Osteoblast (primary cell): ENCODE results near the gene TLN1. TPM values are rescaled to one million over a fixed set of nuclear protein-coding genes. Genes with fewer than 3 reads are reported as not detected.

Experiments used
- DNase-seq: peaks from one replicate; pipeline ENCODE4 v3.0.0; 2011; ENCODE audit warnings: low spot score, mixed read lengths; ENCODE audit not compliant: insufficient read length; ENCODE audit errors: missing footprints
- H2AFZ ChIP-seq: 2 replicates; pipeline ENCODE4 v1.6.0; 2011; ENCODE audit warnings: mild to moderate bottlenecking, low read length
- H3K27ac ChIP-seq: 2 replicates; pipeline ENCODE4 v1.5.1; 2011; ENCODE audit warnings: mild to moderate bottlenecking, low read depth, low read length, moderate library complexity
- H3K27me3 ChIP-seq: 2 replicates; pipeline ENCODE4 v1.6.0; 2012; ENCODE audit warnings: mild to moderate bottlenecking, control low read depth, inconsistent platforms, low read length, moderate library complexity; ENCODE audit not compliant: insufficient read depth
- H3K36me3 ChIP-seq: 2 replicates; pipeline ENCODE4 v1.5.1; 2011; ENCODE audit warnings: mild to moderate bottlenecking, low read length, control low read depth, moderate library complexity; ENCODE audit not compliant: insufficient read depth
- H3K4me1 ChIP-seq: 2 replicates; pipeline ENCODE4 v1.5.1; 2011; ENCODE audit warnings: mild to moderate bottlenecking, low read length, control low read depth, moderate library complexity; ENCODE audit not compliant: insufficient read depth
- H3K4me2 ChIP-seq: 2 replicates; pipeline ENCODE4 v1.6.0; 2011; ENCODE audit warnings: mild to moderate bottlenecking, low read length; ENCODE audit not compliant: insufficient read depth
- H3K4me3 ChIP-seq: fragments of 200-600 bp; sonication (generic); 3 replicates; pipeline ENCODE4 v1.5.1; 2012; ENCODE audit warnings: mild to moderate bottlenecking, low read length, inconsistent platforms; ENCODE audit not compliant: insufficient read depth
- H3K79me2 ChIP-seq: 2 replicates; pipeline ENCODE4 v1.6.0; 2012; ENCODE audit warnings: mild to moderate bottlenecking, low read length, control low read depth, inconsistent platforms; ENCODE audit not compliant: insufficient read depth
- H3K9me3 ChIP-seq: 2 replicates; pipeline ENCODE4 v1.5.1; 2011; ENCODE audit warnings: low read depth, low read length, control low read depth
- H4K20me1 ChIP-seq: 2 replicates; pipeline ENCODE4 v1.6.0; 2012; ENCODE audit warnings: mild to moderate bottlenecking, low read length, control low read depth; ENCODE audit not compliant: insufficient read depth
- CTCF ChIP-seq: IDR thresholded peaks from 2 replicates; pipeline ENCODE4 v1.5.1; 2011; ENCODE audit warnings: mild to moderate bottlenecking, low read depth, low read length, moderate library complexity; ENCODE audit errors: extremely low read depth
- total RNA-seq: library from RNA; depleted of rRNA; stranded (reverse); fragments of >200 nt; gene quantifications from 2 replicates; pipeline ENCODE4 v1.2.3, GENCODE V29; 2012

The TLN1 gene
- total RNA-seq, 1 donor = 376 TPM

DNA sequence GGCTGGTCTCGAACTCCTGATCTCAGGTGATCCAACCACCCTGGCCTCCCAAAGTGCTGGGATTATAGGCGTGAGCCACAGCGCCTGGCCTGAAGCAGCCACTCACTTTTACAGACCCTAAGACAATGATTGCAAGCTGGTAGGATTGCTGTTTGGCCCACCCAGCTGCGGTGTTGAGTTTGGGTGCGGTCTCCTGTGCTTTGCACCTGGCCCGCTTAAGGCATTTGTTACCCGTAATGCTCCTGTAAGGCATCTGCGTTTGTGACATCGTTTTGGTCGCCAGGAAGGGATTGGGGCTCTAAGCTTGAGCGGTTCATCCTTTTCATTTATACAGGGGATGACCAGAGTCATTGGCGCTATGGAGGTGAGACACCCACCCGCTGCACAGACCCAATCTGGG, 56.8 kb downstream of the TLN1 start:
- no peak overlapping the region for H2AFZ ChIP-seq

GRCh38 chr9:35674025-35674361, 58.0 kb downstream of the TLN1 start:
- no peak overlapping the region for H3K4me3 ChIP-seq
- no peak for TF ChIP-seq CTCF
- no peaks in the 10 kb centered on the region for H3K4me1 ChIP-seq
- no peak for DNase-seq
- no peaks in the 10 kb centered on the region for H3K79me2 ChIP-seq
- H3K36me3 ChIP-seq = no peaks in the 10 kb centered on the region
- peaks cover 15% of the 10 kb centered on the region for H3K27me3 ChIP-seq
- H4K20me1 ChIP-seq = no peaks in the 10 kb centered on the region
- no peak overlapping the region for H2AFZ ChIP-seq
- H3K27ac ChIP-seq = no peak overlapping the region
- no peaks in the 10 kb centered on the region for H3K9me3 ChIP-seq
- H3K4me2 ChIP-seq = no peak overlapping the region

More for the DNA sequence above, 56.8 kb downstream of the TLN1 start:
- no peaks in the 10 kb centered on the region for H4K20me1 ChIP-seq
- peak overlapping the region; percentile 85 for H3K4me2 ChIP-seq
- DNase-seq = no peak
- H3K27me3 ChIP-seq = peaks cover 15% of the 10 kb centered on the region
- H3K4me1 ChIP-seq = no peaks in the 10 kb centered on the region
- no peak for TF ChIP-seq CTCF
- H3K36me3 ChIP-seq = no peaks in the 10 kb centered on the region
- H3K4me3 ChIP-seq = peak overlapping the region; percentile 68
- no peak overlapping the region for H3K27ac ChIP-seq
- H3K79me2 ChIP-seq = no peaks in the 10 kb centered on the region
- no peaks in the 10 kb centered on the region for H3K9me3 ChIP-seq

DNA sequence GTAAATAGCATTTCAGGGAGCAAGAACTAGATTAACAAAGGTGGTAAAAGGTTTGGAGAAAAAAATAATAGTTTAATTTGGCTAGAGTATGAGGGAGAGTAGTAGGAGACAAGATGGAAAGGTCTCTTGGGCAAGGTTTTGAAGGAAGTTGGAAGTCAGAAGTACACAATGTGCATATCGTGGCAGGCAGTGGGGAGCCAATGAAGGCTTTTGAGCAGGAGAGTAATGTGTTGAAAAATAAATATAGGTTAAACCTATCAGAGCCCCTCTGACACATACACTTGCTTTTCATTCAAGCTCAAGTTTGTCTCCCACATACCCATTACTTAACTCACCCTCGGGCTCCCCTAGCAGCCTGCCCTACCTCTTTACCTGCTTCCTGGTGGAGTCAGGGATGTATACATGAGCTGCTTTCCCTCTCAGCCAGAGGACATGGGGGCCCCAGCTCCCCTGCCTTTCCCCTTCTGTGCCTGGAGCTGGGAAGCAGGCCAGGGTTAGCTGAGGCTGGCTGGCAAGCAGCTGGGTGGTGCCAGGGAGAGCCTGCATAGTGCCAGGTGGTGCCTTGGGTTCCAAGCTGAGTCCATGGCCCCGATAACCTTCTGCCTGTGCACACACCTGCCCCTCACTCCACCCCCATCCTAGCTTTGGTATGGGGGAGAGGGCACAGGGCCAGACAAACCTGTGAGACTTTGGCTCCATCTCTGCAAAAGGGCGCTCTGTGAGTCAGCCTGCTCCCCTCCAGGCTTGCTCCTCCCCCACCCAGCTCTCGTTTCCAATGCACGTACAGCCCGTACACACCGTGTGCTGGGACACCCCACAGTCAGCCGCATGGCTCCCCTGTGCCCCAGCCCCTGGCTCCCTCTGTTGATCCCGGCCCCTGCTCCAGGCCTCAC, 58.6 kb downstream of the TLN1 start, which contains the start of gene CA9:
TSS of gene CA9 (plus strand) at position 797 of the 893 bp plus-strand sequence. CDS start at position 829, 32 bp downstream.
- H3K9me3 ChIP-seq = no peaks in the 10 kb centered on the region
- TF ChIP-seq CTCF = no peak
- H3K36me3 ChIP-seq = no peaks in the 10 kb centered on the region
- H3K79me2 ChIP-seq = no peaks in the 10 kb centered on the region
- H3K4me2 ChIP-seq = no peak within 1 kb of the TSS
- H3K4me3 ChIP-seq = no peak within 1 kb of the TSS
- H2AFZ ChIP-seq = no peak within 1 kb of the TSS
- peaks cover 15% of the 10 kb centered on the region for H3K27me3 ChIP-seq
- no peaks in the 10 kb centered on the region for H3K4me1 ChIP-seq
- H3K27ac ChIP-seq = no peak within 1 kb of the TSS
- DNase-seq = peak; percentile 80
- no peaks in the 10 kb centered on the region for H4K20me1 ChIP-seq

GRCh38 chr9:35669331-35670145, 62.5 kb downstream of the TLN1 start:
- H3K9me3 ChIP-seq = no peaks in the 10 kb centered on the region
- no peak overlapping the region for H3K4me3 ChIP-seq
- DNase-seq = no peak
- H3K79me2 ChIP-seq = no peaks in the 10 kb centered on the region
- no peak overlapping the region for H2AFZ ChIP-seq
- H3K36me3 ChIP-seq = no peaks in the 10 kb centered on the region
- no peak overlapping the region for H3K4me2 ChIP-seq
- H3K27ac ChIP-seq = no peak overlapping the region
- peaks cover 7% of the 10 kb centered on the region for H3K4me1 ChIP-seq
- H3K27me3 ChIP-seq = peaks cover 8% of the 10 kb centered on the region
- no peaks in the 10 kb centered on the region for H4K20me1 ChIP-seq
- TF ChIP-seq CTCF = no peak
